IMR-90 (cell line): ENCODE measurements around the gene USH2A. TPM values are rescaled to one million over a fixed set of nuclear protein-coding genes. Genes with fewer than 3 reads are reported as not detected.

ENCODE experiments used
- ATAC-seq: fragments of 200-7000 bp; cut with Tn5 transposase; 2 replicates; pipeline ENCODE4 v1.9.1; 2020; ENCODE audit warnings: low read depth, mild to moderate bottlenecking, moderate library complexity
- BruUV-seq: library from RNA; stranded (reverse); fragments of 400-500 nt; replicated peaks from 2 replicates; lab custom pipeline; 2021; lab: Mats Ljungman, UMichigan
- CTCF ChIA-PET: fragments of 300-600 bp; formaldehyde crosslinking; extraction: SDS; loops from one replicate; lab custom pipeline; 2021; ENCODE audit warnings: antibody characterized with exemption; lab: Yijun Ruan, JAX
- POLR2A ChIA-PET: fragments of 300-600 bp; sonication (Branson Sonifier 250); formaldehyde crosslinking; loops from one replicate; lab custom pipeline; 2022; ENCODE audit warnings: antibody characterized with exemption; ENCODE audit not compliant: unreplicated experiment; lab: Charles Lee
- DNase-seq: peaks from one replicate; pipeline ENCODE4 v3.0.0; 2013
- H2AFZ ChIP-seq: replicated peaks from 2 replicates; pipeline ENCODE3; 2013; ENCODE audit warnings: low read length, mild to moderate bottlenecking; ENCODE audit not compliant: poor library complexity
- H2AK5ac ChIP-seq: 2 replicates; pipeline ENCODE4 v1.6.1; 2013; ENCODE audit warnings: low read depth, low read length, inconsistent platforms
- H2AK9ac ChIP-seq: replicated peaks from 2 replicates; pipeline ENCODE3; 2013; ENCODE audit warnings: mild to moderate bottlenecking, low read depth, low read length, moderate library complexity; ENCODE audit not compliant: poor library complexity
- H2BK120ac ChIP-seq: 2 replicates; pipeline ENCODE4 v1.6.1; 2013; ENCODE audit warnings: low read depth, low read length, inconsistent platforms
- H2BK15ac ChIP-seq: 3 replicates; pipeline ENCODE4 v1.6.1; 2013; ENCODE audit warnings: low read depth, low read length, inconsistent platforms
- H2BK20ac ChIP-seq: 2 replicates; pipeline ENCODE4 v1.6.1; 2013; ENCODE audit warnings: low read depth, mild to moderate bottlenecking, inconsistent platforms, low read length, moderate library complexity
- H2BK5ac ChIP-seq: 2 replicates; pipeline ENCODE4 v1.6.1; 2013; ENCODE audit warnings: mild to moderate bottlenecking, low read depth, low read length, inconsistent platforms; ENCODE audit not compliant: poor library complexity, severe bottlenecking
- H3K14ac ChIP-seq: replicated peaks from 2 replicates; pipeline ENCODE4 v1.6.1; 2013; ENCODE audit warnings: low read depth, low read length, inconsistent platforms
- H3K18ac ChIP-seq: 2 replicates; pipeline ENCODE4 v1.6.1; 2013; ENCODE audit warnings: low read depth, low read length, control low read depth
- H3K23ac ChIP-seq: 2 replicates; pipeline ENCODE4 v1.6.1; 2013; ENCODE audit warnings: low read depth, low read length, inconsistent platforms
- H3K27ac ChIP-seq: 2 replicates; pipeline ENCODE4 v1.5.1; 2013; ENCODE audit warnings: mild to moderate bottlenecking, control low read depth, low read length; ENCODE audit not compliant: insufficient read depth
- H3K27me3 ChIP-seq: 2 replicates; pipeline ENCODE4 v1.6.1; 2013; ENCODE audit warnings: low read length; ENCODE audit not compliant: control insufficient read depth, insufficient read depth
- H3K36me3 ChIP-seq: 2 replicates; pipeline ENCODE4 v1.6.1; 2013; ENCODE audit warnings: low read length, mixed read lengths; ENCODE audit not compliant: control insufficient read depth, insufficient read depth
- H3K4ac ChIP-seq: 2 replicates; pipeline ENCODE4 v1.6.1; 2013; ENCODE audit warnings: low read depth, low read length, inconsistent platforms
- H3K4me1 ChIP-seq: 2 replicates; pipeline ENCODE4 v1.6.1; 2013; ENCODE audit warnings: low read length, mixed read lengths; ENCODE audit not compliant: control insufficient read depth, insufficient read depth
- H3K4me2 ChIP-seq: 2 replicates; pipeline ENCODE4 v1.6.1; 2013; ENCODE audit warnings: low read depth, mild to moderate bottlenecking, control low read depth, low read length, moderate library complexity
- H3K4me3 ChIP-seq: 2 replicates; pipeline ENCODE4 v1.5.1; 2013; ENCODE audit warnings: low read depth, mild to moderate bottlenecking, control low read depth, low read length, moderate library complexity; ENCODE audit not compliant: insufficient read depth
- H3K56ac ChIP-seq: 2 replicates; pipeline ENCODE4 v1.6.1; 2013; ENCODE audit warnings: low read length, inconsistent platforms; ENCODE audit not compliant: insufficient read depth; ENCODE audit errors: extremely low read depth
- H3K79me1 ChIP-seq, 2 experiments: 2 replicates each; pipeline ENCODE4 v1.6.1; 2013; ENCODE audit warnings: low read length in 2 of 2, inconsistent platforms in 1 of 2, low read depth in 1 of 2
- H3K9ac ChIP-seq: 2 replicates; pipeline ENCODE4 v1.6.1; 2013; ENCODE audit warnings: low read depth, low read length, control low read depth
- H3K9me1 ChIP-seq: 2 replicates; pipeline ENCODE4 v1.6.1; 2013; ENCODE audit warnings: low read length, inconsistent platforms; ENCODE audit not compliant: insufficient read depth
- H3K9me3 ChIP-seq: 2 replicates; pipeline ENCODE4 v1.6.1; 2013; ENCODE audit warnings: low read length; ENCODE audit not compliant: control insufficient read depth, insufficient read depth
- H4K20me1 ChIP-seq: 2 replicates; pipeline ENCODE4 v1.6.1; 2013; ENCODE audit warnings: low read length, inconsistent platforms; ENCODE audit not compliant: insufficient read depth
- H4K5ac ChIP-seq: 2 replicates; pipeline ENCODE4 v1.6.1; 2013; ENCODE audit warnings: mild to moderate bottlenecking, low read depth, low read length, control low read depth
- H4K8ac ChIP-seq, 2 experiments: 2 replicates each; pipeline ENCODE4 v1.6.1; 2013; ENCODE audit warnings: low read depth in 2 of 2, low read length in 2 of 2, control low read depth in 1 of 2, inconsistent platforms in 1 of 2
- H4K91ac ChIP-seq: 2 replicates; pipeline ENCODE4 v1.6.1; 2013; ENCODE audit warnings: low read depth, low read length, inconsistent platforms; ENCODE audit not compliant: insufficient read depth
- CHD1 ChIP-seq: IDR thresholded peaks from 2 replicates; pipeline ENCODE4 v1.6.1; 2012; ENCODE audit warnings: low read depth, low read length, improper control_type of control experiment
- FOS ChIP-seq: fragments of 150-350 bp; IDR thresholded peaks from 2 replicates; pipeline ENCODE4 v1.6.1; 2016; ENCODE audit warnings: low read depth, low read length
- MXI1 ChIP-seq: IDR thresholded peaks from 2 replicates; pipeline ENCODE4 v1.6.1; 2012; ENCODE audit warnings: low read depth, mild to moderate bottlenecking, low read length, moderate library complexity, borderline replicate concordance
- RFX5 ChIP-seq: IDR thresholded peaks from 2 replicates; pipeline ENCODE4 v1.8.0; 2012; ENCODE audit warnings: low read depth, mild to moderate bottlenecking, low read length, moderate library complexity
- SMC3 ChIP-seq: fragments of 150-350 bp; IDR thresholded peaks from 2 replicates; pipeline ENCODE4 v1.6.1; 2016; ENCODE audit warnings: low read depth, mild to moderate bottlenecking, antibody characterized with exemption, low read length, moderate library complexity
- WGBS, 2 experiments: methylation state at CpG; one replicate each; pipeline versions ENCODE4 v1.1.5 to v1.1.7; 2013; ENCODE audit warnings: missing lambda C conversion rate in 2 of 2; ENCODE audit not compliant: insufficient read length in 1 of 2; ENCODE audit errors: extremely low coverage in 2 of 2; 5-methylcytosine and 5-hydroxymethylcytosine counted together
- dilution Hi-C: fragments of 300-500 bp; cut with HindIII; formaldehyde crosslinking; loops from one replicate; pipeline ENCODE4 v1.14.3; 2018; ENCODE audit warnings: low sequenced_read_pairs; ENCODE audit not compliant: unreplicated experiment
- in situ Hi-C: fragments of 300-500 bp; cut with MboI; formaldehyde crosslinking; loops from 3 replicates; pipeline ENCODE4 v1.14.3; 2019; ENCODE audit warnings: low sequenced_read_pairs, inconsistent platforms, mixed read lengths
- intact Hi-C: fragments of 100-400 bp; cut with micrococcal nuclease; formaldehyde crosslinking; loops from 2 replicates; pipeline ENCODE4 v1.10.0; 2022
- polyA plus RNA-seq, 3 experiments: library from polyadenylated mRNA; depleted of rRNA; stranded (reverse); fragments of >200 nt; gene quantifications; 2 replicates each; pipeline ENCODE4 v1.2.3, GENCODE V29; 2012; ENCODE audit warnings: low replicate concordance in 1 of 3
- total RNA-seq: library from RNA; depleted of rRNA; stranded (reverse); fragments of >200 nt; gene quantifications from 2 replicates; pipeline ENCODE4 v1.2.3, GENCODE V29; 2012
- TF ChIP-seq, protein P1 (sequence below): fragments of 150-350 bp; IDR thresholded peaks from 2 replicates; pipeline ENCODE4 v1.6.1; 2017; ENCODE audit warnings: mild to moderate bottlenecking, antibody characterized with exemption, low read length, low read depth
- TF ChIP-seq, protein P2 (sequence below): fragments of 150-350 bp; IDR thresholded peaks from 2 replicates; pipeline ENCODE4 v1.6.1; 2016; ENCODE audit warnings: low read depth, mild to moderate bottlenecking, low read length, moderate library complexity, borderline replicate concordance

The USH2A gene
- total and polyA plus RNA-seq, 2 of the 4 experiments (the other 2 are of a cell fraction), result under 0.01 to 0.02 TPM

DNA sequence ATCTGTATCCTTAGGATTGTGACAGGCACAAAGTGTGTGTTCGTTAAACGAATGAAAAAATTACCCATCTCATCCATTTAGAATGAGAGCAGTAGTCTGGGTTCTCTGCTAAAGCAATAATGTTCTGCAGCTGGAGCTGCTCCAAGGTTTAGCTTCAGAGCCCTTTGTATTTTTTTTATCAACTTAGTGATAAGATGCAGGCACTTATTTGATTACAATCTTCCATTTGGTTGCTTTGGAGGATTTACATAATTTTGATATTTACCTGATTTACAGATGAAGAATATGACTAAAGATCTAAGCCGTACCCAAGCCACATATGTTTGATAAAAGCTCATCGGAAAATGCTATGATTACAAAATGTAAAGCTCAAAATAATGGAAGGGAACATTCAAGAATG is 654.9 kb downstream of the USH2A start:
- Histone ChIP-seq H3K18ac (no peak overlapping the region), H4K8ac (no peak overlapping the region), H3K23ac (no peak overlapping the region), H2AK5ac (no peak overlapping the region), H3K79me1 (no peaks in the 10 kb centered on the region), H2BK120ac (no peak overlapping the region), H3K9me1 (no peaks in the 10 kb centered on the region), H3K14ac (no peak overlapping the region), H3K27me3 (no peaks in the 10 kb centered on the region), H3K4me2 (no peak overlapping the region), H3K9ac (no peak overlapping the region), H3K36me3 (no peaks in the 10 kb centered on the region), H2AK9ac (no peak overlapping the region), H2BK15ac (no peak overlapping the region), H3K4ac (no peak overlapping the region), H3K9me3 (no peaks in the 10 kb centered on the region), H2BK20ac (no peak overlapping the region), H2AFZ (no peak overlapping the region), H4K20me1 (no peaks in the 10 kb centered on the region), H3K56ac (no peak overlapping the region), H3K27ac (no peak overlapping the region), H3K4me1 (no peaks in the 10 kb centered on the region), H4K5ac (no peak overlapping the region), H3K4me3 (no peak overlapping the region), H2BK5ac (no peak overlapping the region), H4K91ac (no peak overlapping the region)
- in situ Hi-C loops, result no loop called here
- no peak for DNase-seq
- intact Hi-C loops, result no loop called here
- TF ChIP-seq, protein P1, sequence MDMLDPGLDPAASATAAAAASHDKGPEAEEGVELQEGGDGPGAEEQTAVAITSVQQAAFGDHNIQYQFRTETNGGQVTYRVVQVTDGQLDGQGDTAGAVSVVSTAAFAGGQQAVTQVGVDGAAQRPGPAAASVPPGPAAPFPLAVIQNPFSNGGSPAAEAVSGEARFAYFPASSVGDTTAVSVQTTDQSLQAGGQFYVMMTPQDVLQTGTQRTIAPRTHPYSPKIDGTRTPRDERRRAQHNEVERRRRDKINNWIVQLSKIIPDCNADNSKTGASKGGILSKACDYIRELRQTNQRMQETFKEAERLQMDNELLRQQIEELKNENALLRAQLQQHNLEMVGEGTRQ, result no peak
- TF ChIP-seq RFX5 (no peak), CHD1 (no peak), MXI1 (no peak), SMC3 (no peak), FOS (no peak)
- TF ChIP-seq, protein P2, sequence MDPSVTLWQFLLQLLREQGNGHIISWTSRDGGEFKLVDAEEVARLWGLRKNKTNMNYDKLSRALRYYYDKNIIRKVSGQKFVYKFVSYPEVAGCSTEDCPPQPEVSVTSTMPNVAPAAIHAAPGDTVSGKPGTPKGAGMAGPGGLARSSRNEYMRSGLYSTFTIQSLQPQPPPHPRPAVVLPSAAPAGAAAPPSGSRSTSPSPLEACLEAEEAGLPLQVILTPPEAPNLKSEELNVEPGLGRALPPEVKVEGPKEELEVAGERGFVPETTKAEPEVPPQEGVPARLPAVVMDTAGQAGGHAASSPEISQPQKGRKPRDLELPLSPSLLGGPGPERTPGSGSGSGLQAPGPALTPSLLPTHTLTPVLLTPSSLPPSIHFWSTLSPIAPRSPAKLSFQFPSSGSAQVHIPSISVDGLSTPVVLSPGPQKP, result no peak
- ATAC-seq, result no peak
- dilution Hi-C loops, result no loop called here
- ChIA-PET POLR2A (no interaction called here), CTCF (interaction anchor here (1.0 kb wide), 1 partner anchor 33 kb away, joined by 4 read pairs; no protein-coding TSS in a partner anchor)
- 100% methylated on average over 1 of the region's 4 CpGs; no CpG with 5 or more reads in 1 of the 2 experiments for WGBS, 2 experiments
- no TSS peak for BruUV-seq
